ENCODE data around the gene BIRC6. TPM values are rescaled to one million over a fixed set of nuclear protein-coding genes. Genes with fewer than 3 reads are reported as not detected.

Gene BIRC6
- total RNA-seq, 1 experiment from 2014 or later = 70.5 TPM

GRCh38 chr2:32372519-32373182 lies 15.8 kb downstream of the BIRC6 start:
- no peak for DNase-seq (ENCODE audit: low spot score)

GRCh38 chr2:32375228-32375892 lies 18.5 kb downstream of the BIRC6 start:
- DNase-seq (ENCODE audit: low spot score) = no peak

- no peak for DNase-seq (ENCODE audit: low spot score)
Measured at GRCh38 chr2:32376756-32377155, 19.9 kb downstream of the BIRC6 start.

GRCh38 chr2:32377928-32378327 lies 21.1 kb downstream of the BIRC6 start:
- no peak for DNase-seq (ENCODE audit: low spot score)

GRCh38 chr2:32379352-32379751 lies 22.5 kb downstream of the BIRC6 start:
- no peak for DNase-seq (ENCODE audit: low spot score)

GRCh38 chr2:32383858-32384257 lies 27.0 kb downstream of the BIRC6 start:
- no peak for DNase-seq (ENCODE audit: low spot score)

- DNase-seq (ENCODE audit: low spot score) = no peak
Measured at GRCh38 chr2:32384529-32384928, 27.7 kb downstream of the BIRC6 start.

GRCh38 chr2:32386739-32387138 lies 29.9 kb downstream of the BIRC6 start:
- DNase-seq (ENCODE audit: low spot score) = no peak

- no peak for DNase-seq (ENCODE audit: low spot score)
Measured at GRCh38 chr2:32399221-32399620, 42.4 kb downstream of the BIRC6 start.

- DNase-seq (ENCODE audit: low spot score) = no peak
Measured at GRCh38 chr2:32402091-32402490, 45.3 kb downstream of the BIRC6 start.

GRCh38 chr2:32403782-32404181 lies 47.0 kb downstream of the BIRC6 start:
- no peak for DNase-seq (ENCODE audit: low spot score)

GRCh38 chr2:32404691-32405090 lies 47.9 kb downstream of the BIRC6 start:
- DNase-seq (ENCODE audit: low spot score) = no peak

- no peak for DNase-seq (ENCODE audit: low spot score)
Measured at GRCh38 chr2:32416519-32416918, 59.7 kb downstream of the BIRC6 start.

GRCh38 chr2:32417659-32418058 lies 60.8 kb downstream of the BIRC6 start:
- DNase-seq (ENCODE audit: low spot score) = no peak

- no peak for DNase-seq (ENCODE audit: low spot score)
Measured at GRCh38 chr2:32418778-32419177, 62.0 kb downstream of the BIRC6 start.

- no peak for DNase-seq (ENCODE audit: low spot score)
Measured at GRCh38 chr2:32422133-32422532, 65.3 kb downstream of the BIRC6 start.

- DNase-seq (ENCODE audit: low spot score) = no peak
Measured at GRCh38 chr2:32423536-32423935, 66.7 kb downstream of the BIRC6 start.

- no peak for DNase-seq (ENCODE audit: low spot score)
Measured at GRCh38 chr2:32424739-32425138, 67.9 kb downstream of the BIRC6 start.

- DNase-seq (ENCODE audit: low spot score) = no peak
Measured at GRCh38 chr2:32425719-32426141, 68.9 kb downstream of the BIRC6 start.

GRCh38 chr2:32427672-32428610 lies 71.1 kb downstream of the BIRC6 start:
- no peak for DNase-seq (ENCODE audit: low spot score)

GRCh38 chr2:32430804-32431203 lies 74.0 kb downstream of the BIRC6 start:
- DNase-seq (ENCODE audit: low spot score) = no peak

GRCh38 chr2:32436150-32436549 lies 79.3 kb downstream of the BIRC6 start:
- no peak for DNase-seq (ENCODE audit: low spot score)
